Measurements from ENCODE around the gene FAM13A.

FAM13A gene

GRCh38 chr4:88820698-88821415, 236.1 kb downstream of the FAM13A start:
- peak overlapping the region; percentile 54 for H3K4me3 ChIP-seq (ENCODE audit: low read depth, low read length)
- TF ChIP-seq CTCF (IDR thresholded peaks at IDR 0.05; ENCODE audit: control insufficient read depth, extremely low read depth, insufficient read depth): no peak
- DNase-seq (ENCODE audit: low read depth): no peak

GRCh38 chr4:88819818-88820697, 236.9 kb downstream of the FAM13A start:
- no peak for TF ChIP-seq CTCF (IDR thresholded peaks at IDR 0.05; ENCODE audit: control insufficient read depth, extremely low read depth, insufficient read depth)
- peak overlapping the region; percentile 54 for H3K4me3 ChIP-seq (ENCODE audit: low read depth, low read length)

DNA sequence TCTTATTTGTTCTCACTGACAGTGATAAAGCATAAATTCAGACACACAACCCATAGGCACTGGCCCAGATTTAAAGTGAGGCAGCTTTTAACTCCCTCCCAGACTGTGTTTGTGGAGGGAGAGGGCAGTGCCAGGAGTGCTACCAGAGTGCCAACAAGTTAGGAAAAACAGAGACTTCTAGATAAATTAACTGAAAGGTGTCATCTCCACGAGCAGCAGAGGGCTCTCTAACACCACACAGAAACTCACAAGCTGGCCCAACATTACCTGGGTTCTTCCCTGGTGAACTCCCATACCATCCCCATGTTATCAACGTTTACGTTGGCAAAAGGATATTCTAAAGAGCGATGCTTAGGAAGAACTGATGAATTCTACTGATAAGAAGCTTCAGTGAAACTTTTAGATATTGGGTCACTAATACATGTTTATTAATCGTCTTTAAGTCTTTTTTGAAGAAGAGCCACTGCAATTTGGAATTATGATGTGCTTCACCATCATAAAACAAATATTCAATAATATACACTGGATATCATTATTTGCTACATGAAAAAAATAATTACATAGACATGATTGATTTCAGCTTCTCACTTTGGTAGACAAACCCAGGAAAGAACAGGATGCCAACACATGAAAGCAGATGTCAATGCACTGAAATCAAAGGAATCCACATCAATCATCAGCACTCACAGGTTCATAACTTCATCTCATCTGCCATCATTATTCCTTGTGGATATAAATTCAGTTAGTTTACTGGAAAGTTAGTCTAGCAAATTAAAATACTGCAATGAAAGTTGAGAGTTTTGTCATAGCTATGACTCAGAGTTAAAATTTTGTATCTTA, 238.1 kb downstream of the FAM13A start:
- peak; percentile 92 for DNase-seq (ENCODE audit: low read depth)
- H3K4me3 ChIP-seq (ENCODE audit: low read depth, low read length): no peak overlapping the region
- TF ChIP-seq CTCF (IDR thresholded peaks at IDR 0.05; ENCODE audit: control insufficient read depth, extremely low read depth, insufficient read depth): peak; percentile 83

More at GRCh38 chr4:88819818-88820697, 236.9 kb downstream of the FAM13A start:
- no peak for DNase-seq (ENCODE audit: low read depth)

DNA sequence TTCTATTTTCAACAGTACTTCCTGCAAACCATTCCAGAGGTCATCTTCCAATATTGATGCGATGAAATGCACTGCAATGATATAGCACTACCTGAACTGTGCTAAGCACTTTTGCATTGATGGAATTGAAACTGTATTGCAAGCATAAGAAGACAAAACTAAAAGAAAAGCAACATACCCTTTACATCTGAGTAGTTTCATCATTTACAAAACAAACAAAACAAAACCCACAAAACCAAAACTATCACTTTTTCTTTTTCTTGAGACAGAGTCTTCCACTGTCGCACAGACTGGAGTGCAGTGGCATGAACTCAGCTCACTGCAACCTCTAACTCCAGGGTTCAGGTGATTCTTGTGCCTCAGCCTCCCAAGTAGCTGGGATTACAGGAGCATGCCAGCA, 239.2 kb downstream of the FAM13A start:
- no peak for DNase-seq (ENCODE audit: low read depth)
- TF ChIP-seq CTCF (IDR thresholded peaks at IDR 0.05; ENCODE audit: control insufficient read depth, extremely low read depth, insufficient read depth): no peak
- H3K4me3 ChIP-seq (ENCODE audit: low read depth, low read length): no peak overlapping the region

- TF ChIP-seq CTCF (IDR thresholded peaks at IDR 0.05; ENCODE audit: control insufficient read depth, extremely low read depth, insufficient read depth): no peak
- no peak for DNase-seq (ENCODE audit: low read depth)
- no peak overlapping the region; the same call in 1 of the 2 replicates for H3K4me3 ChIP-seq (ENCODE audit: low read depth, low read length)
Observed at GRCh38 chr4:88816360-88816759, 240.6 kb downstream of the FAM13A start.

DNA sequence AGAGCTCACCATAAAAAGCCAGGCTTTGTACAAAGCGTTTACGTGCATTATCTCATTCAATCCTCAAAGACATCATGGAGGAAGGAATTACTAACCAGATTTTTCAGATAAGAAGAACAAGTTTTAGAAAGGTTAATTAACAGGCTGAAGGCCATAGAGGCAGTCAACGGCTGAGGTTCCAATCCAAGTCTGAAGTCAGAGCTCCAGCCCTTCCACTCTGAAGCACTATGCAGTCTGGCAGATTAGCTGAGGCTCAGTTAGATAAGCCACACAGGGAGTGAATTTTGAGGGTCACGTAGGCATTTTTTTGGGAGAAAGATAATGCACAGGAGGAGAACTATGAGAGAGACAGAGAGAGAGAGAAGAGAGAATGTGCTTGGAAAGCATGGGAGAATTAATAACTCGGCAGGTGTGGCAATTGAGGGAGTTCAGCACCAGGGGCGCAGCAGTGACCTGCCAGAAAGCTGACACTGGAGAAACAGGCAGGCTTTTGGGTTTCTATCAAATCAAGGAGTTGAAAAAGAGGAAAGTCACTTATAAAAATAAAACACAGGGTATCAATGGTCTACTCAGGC, 242.9 kb downstream of the FAM13A start:
- no peak for TF ChIP-seq CTCF (IDR thresholded peaks at IDR 0.05; ENCODE audit: control insufficient read depth, extremely low read depth, insufficient read depth)
- H3K4me3 ChIP-seq (ENCODE audit: low read depth, low read length): no peak overlapping the region
- no peak for DNase-seq (ENCODE audit: low read depth)

Measured in LNCaP clone FGC (cell line).